IMR-90 (cell line): Measurements from ENCODE around the gene C1QTNF3. TPM values are rescaled to one million over a fixed set of nuclear protein-coding genes. Genes with fewer than 3 reads are reported as not detected.

Source experiments
- ATAC-seq: fragments of 200-7000 bp; cut with Tn5 transposase; 2 replicates; pipeline ENCODE4 v1.9.1; 2020; ENCODE audit warnings: low read depth, mild to moderate bottlenecking, moderate library complexity
- BruUV-seq: library from RNA; stranded (reverse); fragments of 400-500 nt; replicated peaks from 2 replicates; lab custom pipeline; 2021; lab: Mats Ljungman, UMichigan
- CTCF ChIA-PET: fragments of 300-600 bp; formaldehyde crosslinking; extraction: SDS; loops from one replicate; lab custom pipeline; 2021; ENCODE audit warnings: antibody characterized with exemption; lab: Yijun Ruan, JAX
- POLR2A ChIA-PET: fragments of 300-600 bp; sonication (Branson Sonifier 250); formaldehyde crosslinking; loops from one replicate; lab custom pipeline; 2022; ENCODE audit warnings: antibody characterized with exemption; ENCODE audit not compliant: unreplicated experiment; lab: Charles Lee
- DNase-seq: peaks from one replicate; pipeline ENCODE4 v3.0.0; 2013
- H2AFZ ChIP-seq: replicated peaks from 2 replicates; pipeline ENCODE3; 2013; ENCODE audit warnings: low read length, mild to moderate bottlenecking; ENCODE audit not compliant: poor library complexity
- H2AK5ac ChIP-seq: 2 replicates; pipeline ENCODE4 v1.6.1; 2013; ENCODE audit warnings: low read depth, low read length, inconsistent platforms
- H2AK9ac ChIP-seq: replicated peaks from 2 replicates; pipeline ENCODE3; 2013; ENCODE audit warnings: mild to moderate bottlenecking, low read depth, low read length, moderate library complexity; ENCODE audit not compliant: poor library complexity
- H2BK120ac ChIP-seq: 2 replicates; pipeline ENCODE4 v1.6.1; 2013; ENCODE audit warnings: low read depth, low read length, inconsistent platforms
- H2BK15ac ChIP-seq: 3 replicates; pipeline ENCODE4 v1.6.1; 2013; ENCODE audit warnings: low read depth, low read length, inconsistent platforms
- H2BK20ac ChIP-seq: 2 replicates; pipeline ENCODE4 v1.6.1; 2013; ENCODE audit warnings: low read depth, mild to moderate bottlenecking, inconsistent platforms, low read length, moderate library complexity
- H2BK5ac ChIP-seq: 2 replicates; pipeline ENCODE4 v1.6.1; 2013; ENCODE audit warnings: mild to moderate bottlenecking, low read depth, low read length, inconsistent platforms; ENCODE audit not compliant: poor library complexity, severe bottlenecking
- H3K14ac ChIP-seq: replicated peaks from 2 replicates; pipeline ENCODE4 v1.6.1; 2013; ENCODE audit warnings: low read depth, low read length, inconsistent platforms
- H3K18ac ChIP-seq: 2 replicates; pipeline ENCODE4 v1.6.1; 2013; ENCODE audit warnings: low read depth, low read length, control low read depth
- H3K23ac ChIP-seq: 2 replicates; pipeline ENCODE4 v1.6.1; 2013; ENCODE audit warnings: low read depth, low read length, inconsistent platforms
- H3K27ac ChIP-seq: 2 replicates; pipeline ENCODE4 v1.5.1; 2013; ENCODE audit warnings: mild to moderate bottlenecking, control low read depth, low read length; ENCODE audit not compliant: insufficient read depth
- H3K27me3 ChIP-seq: 2 replicates; pipeline ENCODE4 v1.6.1; 2013; ENCODE audit warnings: low read length; ENCODE audit not compliant: control insufficient read depth, insufficient read depth
- H3K36me3 ChIP-seq: 2 replicates; pipeline ENCODE4 v1.6.1; 2013; ENCODE audit warnings: low read length, mixed read lengths; ENCODE audit not compliant: control insufficient read depth, insufficient read depth
- H3K4ac ChIP-seq: 2 replicates; pipeline ENCODE4 v1.6.1; 2013; ENCODE audit warnings: low read depth, low read length, inconsistent platforms
- H3K4me1 ChIP-seq: 2 replicates; pipeline ENCODE4 v1.6.1; 2013; ENCODE audit warnings: low read length, mixed read lengths; ENCODE audit not compliant: control insufficient read depth, insufficient read depth
- H3K4me2 ChIP-seq: 2 replicates; pipeline ENCODE4 v1.6.1; 2013; ENCODE audit warnings: low read depth, mild to moderate bottlenecking, control low read depth, low read length, moderate library complexity
- H3K4me3 ChIP-seq: 2 replicates; pipeline ENCODE4 v1.5.1; 2013; ENCODE audit warnings: low read depth, mild to moderate bottlenecking, control low read depth, low read length, moderate library complexity; ENCODE audit not compliant: insufficient read depth
- H3K56ac ChIP-seq: 2 replicates; pipeline ENCODE4 v1.6.1; 2013; ENCODE audit warnings: low read length, inconsistent platforms; ENCODE audit not compliant: insufficient read depth; ENCODE audit errors: extremely low read depth
- H3K79me1 ChIP-seq, 2 experiments: 2 replicates each; pipeline ENCODE4 v1.6.1; 2013; ENCODE audit warnings: low read length in 2 of 2, inconsistent platforms in 1 of 2, low read depth in 1 of 2
- H3K9ac ChIP-seq: 2 replicates; pipeline ENCODE4 v1.6.1; 2013; ENCODE audit warnings: low read depth, low read length, control low read depth
- H3K9me1 ChIP-seq: 2 replicates; pipeline ENCODE4 v1.6.1; 2013; ENCODE audit warnings: low read length, inconsistent platforms; ENCODE audit not compliant: insufficient read depth
- H3K9me3 ChIP-seq: 2 replicates; pipeline ENCODE4 v1.6.1; 2013; ENCODE audit warnings: low read length; ENCODE audit not compliant: control insufficient read depth, insufficient read depth
- H4K20me1 ChIP-seq: 2 replicates; pipeline ENCODE4 v1.6.1; 2013; ENCODE audit warnings: low read length, inconsistent platforms; ENCODE audit not compliant: insufficient read depth
- H4K5ac ChIP-seq: 2 replicates; pipeline ENCODE4 v1.6.1; 2013; ENCODE audit warnings: mild to moderate bottlenecking, low read depth, low read length, control low read depth
- H4K8ac ChIP-seq, 2 experiments: 2 replicates each; pipeline ENCODE4 v1.6.1; 2013; ENCODE audit warnings: low read depth in 2 of 2, low read length in 2 of 2, control low read depth in 1 of 2, inconsistent platforms in 1 of 2
- H4K91ac ChIP-seq: 2 replicates; pipeline ENCODE4 v1.6.1; 2013; ENCODE audit warnings: low read depth, low read length, inconsistent platforms; ENCODE audit not compliant: insufficient read depth
- CEBPB ChIP-seq: IDR thresholded peaks from 2 replicates; pipeline ENCODE4 v1.6.1; 2012; ENCODE audit warnings: low read depth, low read length, improper control_type of control experiment
- CHD1 ChIP-seq: IDR thresholded peaks from 2 replicates; pipeline ENCODE4 v1.6.1; 2012; ENCODE audit warnings: low read depth, low read length, improper control_type of control experiment
- CTCF ChIP-seq: conservative IDR thresholded peaks from 2 replicates; pipeline ENCODE4 v1.5.1; 2012; ENCODE audit warnings: mild to moderate bottlenecking, low read depth, low read length, improper control_type of control experiment
- FOS ChIP-seq: fragments of 150-350 bp; IDR thresholded peaks from 2 replicates; pipeline ENCODE4 v1.6.1; 2016; ENCODE audit warnings: low read depth, low read length
- MAZ ChIP-seq: IDR thresholded peaks from 2 replicates; pipeline ENCODE4 v1.6.1; 2012; ENCODE audit warnings: low read depth, mild to moderate bottlenecking, low read length, improper control_type of control experiment, moderate library complexity, borderline replicate concordance
- WGBS, 2 experiments: methylation state at CpG; one replicate each; pipeline versions ENCODE4 v1.1.5 to v1.1.7; 2013; ENCODE audit warnings: missing lambda C conversion rate in 2 of 2; ENCODE audit not compliant: insufficient read length in 1 of 2; ENCODE audit errors: extremely low coverage in 2 of 2; 5-methylcytosine and 5-hydroxymethylcytosine counted together
- dilution Hi-C: fragments of 300-500 bp; cut with HindIII; formaldehyde crosslinking; loops from one replicate; pipeline ENCODE4 v1.14.3; 2018; ENCODE audit warnings: low sequenced_read_pairs; ENCODE audit not compliant: unreplicated experiment
- in situ Hi-C: fragments of 300-500 bp; cut with MboI; formaldehyde crosslinking; loops from 3 replicates; pipeline ENCODE4 v1.14.3; 2019; ENCODE audit warnings: low sequenced_read_pairs, inconsistent platforms, mixed read lengths
- intact Hi-C: fragments of 100-400 bp; cut with micrococcal nuclease; formaldehyde crosslinking; loops from 2 replicates; pipeline ENCODE4 v1.10.0; 2022
- polyA plus RNA-seq, 3 experiments: library from polyadenylated mRNA; depleted of rRNA; stranded (reverse); fragments of >200 nt; gene quantifications; 2 replicates each; pipeline ENCODE4 v1.2.3, GENCODE V29; 2012; ENCODE audit warnings: low replicate concordance in 1 of 3
- total RNA-seq: library from RNA; depleted of rRNA; stranded (reverse); fragments of >200 nt; gene quantifications from 2 replicates; pipeline ENCODE4 v1.2.3, GENCODE V29; 2012

Gene C1QTNF3
- total and polyA plus RNA-seq, 2 of the 4 experiments (the other 2 are of a cell fraction) = 1.0 to 1.4 TPM

DNA sequence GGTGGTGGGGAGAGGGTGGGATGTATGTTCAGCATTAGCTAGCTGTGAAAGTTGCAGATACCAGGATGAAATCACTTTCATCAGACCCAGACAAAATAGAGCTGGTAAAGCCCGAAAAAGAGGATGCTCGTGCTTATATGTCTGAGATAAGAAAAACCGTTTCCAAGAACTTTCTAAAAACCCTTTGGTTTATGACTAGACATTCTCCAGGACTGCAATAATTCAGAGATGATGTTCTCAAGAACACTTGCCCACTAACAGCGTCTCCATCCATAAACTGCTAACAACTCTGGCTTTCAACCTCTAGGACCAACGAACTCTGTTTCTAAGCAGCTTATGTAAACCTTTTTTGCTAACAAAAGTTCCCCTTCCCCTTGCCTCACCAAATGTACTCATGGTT is 26.8 kb downstream of the C1QTNF3 start:
- Histone ChIP-seq H3K4me3 (no peak overlapping the region), H3K4ac (no peak overlapping the region), H3K9me3 (no peaks in the 10 kb centered on the region), H2BK120ac (no peak overlapping the region), H3K23ac (no peak overlapping the region), H4K20me1 (no peaks in the 10 kb centered on the region), H2BK20ac (no peak overlapping the region), H4K91ac (no peak overlapping the region), H2BK5ac (no peak overlapping the region), H2AK5ac (no peak overlapping the region), H3K36me3 (no peaks in the 10 kb centered on the region), H4K8ac (no peak overlapping the region), H2AFZ (no peak overlapping the region), H3K56ac (no peak overlapping the region), H2BK15ac (no peak overlapping the region), H3K79me1 (no peaks in the 10 kb centered on the region), H3K14ac (no peak overlapping the region), H3K4me1 (no peaks in the 10 kb centered on the region), H3K18ac (no peak overlapping the region), H3K9ac (no peak overlapping the region), H4K5ac (no peak overlapping the region), H3K4me2 (no peak overlapping the region), H3K27ac (no peak overlapping the region), H3K27me3 (no peaks in the 10 kb centered on the region), H2AK9ac (no peak overlapping the region), H3K9me1 (no peaks in the 10 kb centered on the region)
- in situ Hi-C loops = no loop called here
- ChIA-PET POLR2A (no interaction called here), CTCF (interaction anchor here (0.6 kb wide), 2 partner anchors 12 to 236 kb away, joined by 3 read pairs; no protein-coding TSS in a partner anchor)
- TF ChIP-seq CEBPB = no peak
- TF ChIP-seq CHD1 = no peak
- TF ChIP-seq MAZ = no peak
- no peak for TF ChIP-seq CTCF
- no peak for TF ChIP-seq FOS
- DNase-seq = no peak
- intact Hi-C loops = no loop called here
- no peak for ATAC-seq
- WGBS, 2 experiments = no CpG with 5 or more reads among the region's 5 CpGs
- no TSS peak for BruUV-seq
- dilution Hi-C loops = no loop called here
